Cardiac muscle cell (in vitro differentiated cells and primary cell): ENCODE results near the gene UNC5C. TPM values are rescaled to one million over a fixed set of nuclear protein-coding genes. Genes with fewer than 3 reads are reported as not detected.

Experiments
- DNase-seq, 2 donors: peaks; one replicate each; pipeline versions ENCODE4 v3.0.0 to v3.0.0-alpha.2; 2010 to 2017; ENCODE audit warnings: low read depth in 1 of 2, low spot score in 1 of 2
- H3K27ac ChIP-seq: fragments of 200-600 bp; sonication (generic); 2 replicates; pipeline ENCODE4 v1.5.1; 2016
- H3K27me3 ChIP-seq: fragments of 200-600 bp; sonication (generic); 2 replicates; pipeline ENCODE4 v1.6.0; 2016; ENCODE audit warnings: control low read depth
- H3K36me3 ChIP-seq: fragments of 200-600 bp; sonication (generic); 2 replicates; pipeline ENCODE4 v1.5.1; 2016; ENCODE audit warnings: control low read depth
- H3K4me1 ChIP-seq: fragments of 200-600 bp; sonication (generic); 2 replicates; pipeline ENCODE4 v1.8.1; 2017; ENCODE audit warnings: low read depth, mild to moderate bottlenecking, mixed run types
- H3K4me3 ChIP-seq: fragments of 200-600 bp; sonication (generic); 2 replicates; pipeline ENCODE4 v1.5.1; 2016; ENCODE audit warnings: mild to moderate bottlenecking
- H3K9me3 ChIP-seq: fragments of 200-600 bp; sonication (generic); 2 replicates; pipeline ENCODE4 v1.5.1; 2017; ENCODE audit warnings: low read depth, mild to moderate bottlenecking, control low read depth
- polyA plus RNA-seq: library from polyadenylated mRNA; unstranded; fragments of >200 nt; fragmentation: Nextera tagmentation; extraction: Ambion mirVana; gene quantifications from 2 replicates; pipeline ENCODE4 v1.2.1, GENCODE V29; 2016
- total RNA-seq: library from RNA; depleted of rRNA; stranded (reverse); fragments of >200 nt; gene quantifications from 2 replicates; pipeline ENCODE4 v1.2.3, GENCODE V29; 2016
- TF ChIP-seq, protein P1 (sequence below): IDR thresholded peaks from 2 replicates; pipeline ENCODE4 v1.5.1; 2012; ENCODE audit warnings: low read depth, mild to moderate bottlenecking, low read length

UNC5C gene
- total and polyA plus RNA-seq, 2 experiments from 2014 or later: 13.4 to 28.4 TPM

DNA sequence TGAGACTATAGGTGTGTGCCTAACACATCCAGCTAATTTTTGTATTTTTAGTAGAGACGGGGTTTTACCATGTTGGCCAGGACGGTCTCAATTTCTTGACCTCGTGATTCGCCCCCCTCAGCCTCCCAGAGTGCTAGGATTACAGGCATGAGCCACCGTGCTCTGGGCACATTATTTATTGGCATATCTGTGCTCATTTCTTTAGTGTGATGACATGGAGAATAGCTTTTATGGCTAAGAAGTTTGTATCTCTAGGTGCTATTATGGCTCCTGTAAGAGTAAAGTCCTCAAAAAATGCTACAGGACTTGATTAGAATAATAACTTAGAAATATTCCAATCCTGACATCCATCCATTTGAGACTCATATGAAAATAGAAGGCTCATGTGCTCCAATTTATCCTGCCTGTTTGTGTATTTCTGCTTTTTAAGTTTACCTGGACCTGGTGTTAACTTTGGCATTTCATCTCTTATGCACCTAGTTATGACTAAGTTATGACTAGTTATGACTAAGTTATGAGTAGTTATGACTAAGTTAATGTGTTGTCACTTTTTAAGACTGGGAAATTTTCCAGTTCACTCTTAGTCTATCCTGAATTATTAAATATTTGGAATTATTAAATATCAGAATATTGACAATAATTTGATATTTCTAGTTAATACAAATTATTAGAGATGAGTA, 36.4 kb upstream of the UNC5C start:
- TF ChIP-seq, protein P1, sequence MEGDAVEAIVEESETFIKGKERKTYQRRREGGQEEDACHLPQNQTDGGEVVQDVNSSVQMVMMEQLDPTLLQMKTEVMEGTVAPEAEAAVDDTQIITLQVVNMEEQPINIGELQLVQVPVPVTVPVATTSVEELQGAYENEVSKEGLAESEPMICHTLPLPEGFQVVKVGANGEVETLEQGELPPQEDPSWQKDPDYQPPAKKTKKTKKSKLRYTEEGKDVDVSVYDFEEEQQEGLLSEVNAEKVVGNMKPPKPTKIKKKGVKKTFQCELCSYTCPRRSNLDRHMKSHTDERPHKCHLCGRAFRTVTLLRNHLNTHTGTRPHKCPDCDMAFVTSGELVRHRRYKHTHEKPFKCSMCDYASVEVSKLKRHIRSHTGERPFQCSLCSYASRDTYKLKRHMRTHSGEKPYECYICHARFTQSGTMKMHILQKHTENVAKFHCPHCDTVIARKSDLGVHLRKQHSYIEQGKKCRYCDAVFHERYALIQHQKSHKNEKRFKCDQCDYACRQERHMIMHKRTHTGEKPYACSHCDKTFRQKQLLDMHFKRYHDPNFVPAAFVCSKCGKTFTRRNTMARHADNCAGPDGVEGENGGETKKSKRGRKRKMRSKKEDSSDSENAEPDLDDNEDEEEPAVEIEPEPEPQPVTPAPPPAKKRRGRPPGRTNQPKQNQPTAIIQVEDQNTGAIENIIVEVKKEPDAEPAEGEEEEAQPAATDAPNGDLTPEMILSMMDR: no peak
- no peaks in the 10 kb centered on the region for H3K9me3 ChIP-seq

DNA sequence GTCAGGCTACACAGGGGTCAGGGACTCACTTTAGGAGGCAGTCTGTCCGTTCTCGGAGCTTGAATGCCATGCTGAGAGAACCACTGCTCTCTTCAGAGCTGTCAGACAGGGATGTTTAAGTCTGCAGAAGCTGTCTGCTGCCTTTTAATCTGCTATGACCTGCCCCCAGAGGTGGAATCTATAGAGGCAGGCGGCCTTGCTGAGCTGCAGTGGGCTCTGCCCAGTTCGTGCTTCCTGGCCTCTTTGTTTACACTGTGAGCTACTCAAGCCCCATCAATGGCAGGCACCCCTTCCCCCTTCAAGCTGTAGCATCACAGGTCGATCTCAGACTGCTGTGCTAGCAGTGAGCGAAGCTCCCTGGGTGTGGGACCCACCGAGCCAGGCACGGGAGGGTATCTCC, 31.5 kb upstream of the UNC5C start:
- TF ChIP-seq, protein P1: no peak
- Histone ChIP-seq H3K9me3 (no peaks in the 10 kb centered on the region), H3K36me3 (no peaks in the 10 kb centered on the region), H3K27me3 (no peaks in the 10 kb centered on the region), H3K4me1 (no peaks in the 10 kb centered on the region), H3K4me3 (no peak overlapping the region), H3K27ac (no peak overlapping the region)
- no peak for DNase-seq

More for the DNA sequence above, 36.4 kb upstream of the UNC5C start:
- Histone ChIP-seq H3K27me3 (no peaks in the 10 kb centered on the region), H3K27ac (no peak overlapping the region), H3K4me3 (no peak overlapping the region), H3K4me1 (no peaks in the 10 kb centered on the region), H3K36me3 (no peaks in the 10 kb centered on the region)
- no peak for DNase-seq

DNA sequence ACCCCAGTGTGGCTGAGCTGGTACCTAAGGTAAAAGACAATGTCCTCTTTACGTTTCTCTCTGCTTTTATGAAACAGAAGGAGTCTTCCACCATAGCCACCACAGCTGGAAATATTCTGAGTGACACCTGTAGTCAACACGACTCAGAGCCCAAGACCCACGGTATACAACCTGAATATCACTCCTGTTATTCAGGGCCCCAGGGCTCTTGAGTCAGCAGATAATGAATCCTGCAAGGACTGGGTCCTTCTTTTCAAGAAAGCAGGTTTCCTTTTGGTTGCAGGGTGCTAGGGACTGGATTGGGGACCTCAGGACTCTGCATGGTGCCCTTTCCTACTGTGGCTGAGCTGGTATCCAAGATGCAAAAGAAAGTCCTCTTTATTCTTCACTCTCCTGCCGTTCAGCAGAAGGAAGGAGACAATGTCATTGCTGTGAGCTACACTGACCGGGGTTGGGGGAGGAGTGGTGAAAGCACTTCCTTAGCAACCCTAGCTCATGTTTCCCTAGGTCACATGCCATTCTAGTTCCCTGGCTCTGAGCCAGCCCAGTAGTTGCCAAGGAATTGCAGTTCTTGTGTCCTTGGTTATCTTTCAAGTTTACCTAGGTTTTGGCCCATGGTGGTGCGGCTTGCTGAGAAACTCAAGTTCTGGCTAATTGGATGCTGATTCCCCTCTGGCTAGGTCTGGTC, 23.7 kb upstream of the UNC5C start:
- H3K27ac ChIP-seq: no peak overlapping the region
- H3K36me3 ChIP-seq: no peaks in the 10 kb centered on the region
- no peak overlapping the region for H3K4me3 ChIP-seq
- TF ChIP-seq, protein P1: no peak
- no peaks in the 10 kb centered on the region for H3K4me1 ChIP-seq
- H3K27me3 ChIP-seq: no peaks in the 10 kb centered on the region
- H3K9me3 ChIP-seq: no peaks in the 10 kb centered on the region
- peak; percentile 73 for DNase-seq

DNA sequence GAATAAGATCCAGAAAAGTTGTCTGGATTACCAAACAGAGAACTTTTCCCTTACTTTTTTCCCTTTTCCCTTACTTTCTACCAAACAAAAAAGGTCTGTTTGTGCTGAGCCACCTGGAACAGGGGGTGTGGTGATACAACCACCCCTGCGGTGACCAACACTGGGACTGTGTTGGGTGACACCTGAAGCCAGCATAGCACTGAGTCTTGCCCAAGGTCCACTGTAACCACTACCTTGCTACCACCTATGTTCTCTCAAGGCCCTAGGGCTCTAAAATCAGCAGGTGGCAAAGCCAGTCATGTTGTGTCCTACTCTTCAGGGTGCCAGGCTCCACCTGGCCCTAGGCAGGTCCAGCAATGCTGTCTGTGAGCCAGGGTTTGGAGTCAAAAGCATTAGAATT, 22.8 kb upstream of the UNC5C start:
- Histone ChIP-seq H3K36me3 (no peaks in the 10 kb centered on the region), H3K4me1 (no peaks in the 10 kb centered on the region), H3K27me3 (no peaks in the 10 kb centered on the region), H3K4me3 (no peak overlapping the region), H3K9me3 (no peaks in the 10 kb centered on the region), H3K27ac (no peak overlapping the region)
- DNase-seq: no peak
- TF ChIP-seq, protein P1: no peak

DNA sequence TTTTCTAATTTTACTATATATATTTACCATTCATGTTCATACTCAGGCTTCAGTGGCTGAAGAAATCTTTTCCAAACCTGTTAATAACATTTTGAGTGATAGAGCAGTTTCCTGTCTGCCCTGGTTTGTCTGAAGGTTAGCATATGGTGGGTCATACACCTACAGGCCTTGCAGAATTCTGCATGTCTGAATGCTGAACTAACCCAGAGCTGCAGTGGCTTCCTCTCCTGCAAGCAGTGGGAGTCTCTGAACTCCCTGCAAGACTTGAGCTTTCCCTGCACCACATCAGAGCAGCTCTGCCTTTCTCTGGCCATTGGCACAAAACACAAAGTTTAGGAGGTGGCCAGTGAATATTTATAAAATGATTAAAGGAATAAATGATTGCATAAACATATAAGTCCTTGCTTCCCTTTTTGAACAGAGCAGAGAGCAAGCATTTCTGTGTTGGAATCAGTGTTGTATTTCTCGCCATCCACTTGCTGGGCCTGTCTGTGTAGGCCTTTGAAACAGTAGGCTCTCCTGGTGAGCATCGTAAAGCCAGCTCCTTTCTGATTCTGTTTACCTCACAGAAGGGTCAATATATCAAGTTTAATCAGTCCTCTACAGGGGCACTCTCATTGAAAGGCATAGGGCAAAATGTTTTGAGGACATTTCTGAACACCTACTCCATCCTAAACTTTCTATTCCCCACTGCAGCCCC, 15.0 kb upstream of the UNC5C start:
- no peaks in the 10 kb centered on the region for H3K4me1 ChIP-seq
- H3K9me3 ChIP-seq: no peaks in the 10 kb centered on the region
- DNase-seq: no peak
- TF ChIP-seq, protein P1: no peak
- H3K27me3 ChIP-seq: no peaks in the 10 kb centered on the region
- H3K27ac ChIP-seq: no peak overlapping the region
- H3K36me3 ChIP-seq: no peaks in the 10 kb centered on the region
- H3K4me3 ChIP-seq: no peak overlapping the region
